Psoas muscle (tissue), 8 donors: ENCODE measurements around the gene KIAA0825. TPM values are rescaled to one million over a fixed set of nuclear protein-coding genes. Genes with fewer than 3 reads are reported as not detected.

Experiments used
- ATAC-seq, 4 donors: fragments of 200-7000 bp; cut with Tn5 transposase; one replicate each; pipeline ENCODE4 v1.9.1; 2020; ENCODE audit warnings: moderate library complexity in 3 of 4, mild to moderate bottlenecking in 2 of 4
- DNase-seq, 2 donors: peaks; one replicate each; pipeline ENCODE4 v3.0.0-alpha.2; 2020
- H3K27ac ChIP-seq: fragments of 200-600 bp; one replicate; pipeline ENCODE4 v1.8.0; 2022
- H3K27me3 ChIP-seq, 3 donors: fragments of 200-600 bp in 1 of 3; one replicate each; pipeline versions ENCODE4 v1.6.1 to v1.8.0; 2013 to 2022; ENCODE audit warnings: low read length in 2 of 3, mild to moderate bottlenecking in 2 of 3, moderate library complexity in 1 of 3; ENCODE audit not compliant: insufficient read depth in 3 of 3
- H3K36me3 ChIP-seq, 2 donors: fragments of 200-600 bp in 1 of 2; one replicate each; pipeline versions ENCODE4 v1.6.1 to v1.8.0; 2013 to 2022; ENCODE audit warnings: low read depth in 1 of 2, mild to moderate bottlenecking in 1 of 2, moderate library complexity in 1 of 2; ENCODE audit not compliant: insufficient read depth in 1 of 2
- H3K4me1 ChIP-seq: fragments of 200-600 bp; one replicate; pipeline ENCODE4 v1.8.0; 2022
- H3K4me3 ChIP-seq: fragments of 200-600 bp; one replicate; pipeline ENCODE4 v1.8.0; 2022; ENCODE audit warnings: mild to moderate bottlenecking
- H3K9me3 ChIP-seq: fragments of 200-600 bp; one replicate; pipeline ENCODE4 v1.8.0; 2022
- WGBS, 3 donors: extraction: QIAGEN DNeasy Blood & Tissue Kit; methylation state at CpG; one replicate each; pipeline versions ENCODE4 v1.1.6 to v1.1.7; 2013; 5-methylcytosine and 5-hydroxymethylcytosine counted together
- intact Hi-C, 2 donors: fragments of 100-400 bp; cut with DNase I; formaldehyde crosslinking; loops; one replicate each; pipeline versions ENCODE4 v1.11.0 to v1.14.2; 2022
- polyA plus RNA-seq, 3 donors: library from polyadenylated mRNA; stranded (reverse); fragments of 200-250 nt; gene quantifications; one replicate each; pipeline ENCODE4 v1.2.3, GENCODE V29; 2013
- total RNA-seq, 4 donors: library from RNA; stranded (reverse); fragmentation: NEBNext Ultra II Directional in 2 of 4; extraction: Animal tissue kit (Norgen Biotek cat#: 25700) in 2 of 4; gene quantifications; one replicate each; pipeline versions ENCODE4 v1.2.1 to v1.2.4, GENCODE V29; 2021 to 2023
- TF ChIP-seq, protein P1 (sequence below): fragments of 200-600 bp; IDR thresholded peaks from one replicate; pipeline ENCODE4 v1.8.0; 2022; ENCODE audit warnings: antibody characterized with exemption
- donor health status: healthy with polysubstance abuse.
- donor health status: DM: no; HTN: no; CAD: no; lungs with moderate emphysema.
- donor health status: Bipolar disorder and iron deficiency.
- donor health status: healthy.
- donor health status: DM: yes; HTN: yes; CAD: no.
- donor health status: DM: no; HTN: no; CAD: no.
- donor health status: DM: no; HTN: no; CAD: no.
- donor health status: DM: yes; HTN: yes; CAD: no.

Gene KIAA0825
- total and polyA plus RNA-seq, 7 donors, result 0.41 to 1.5 (median 1.1) TPM

- WGBS, 3 donors, result 0 to 55% (median 0%) methylated on average over 1 of the region's 1 CpG
- TF ChIP-seq, protein P1, sequence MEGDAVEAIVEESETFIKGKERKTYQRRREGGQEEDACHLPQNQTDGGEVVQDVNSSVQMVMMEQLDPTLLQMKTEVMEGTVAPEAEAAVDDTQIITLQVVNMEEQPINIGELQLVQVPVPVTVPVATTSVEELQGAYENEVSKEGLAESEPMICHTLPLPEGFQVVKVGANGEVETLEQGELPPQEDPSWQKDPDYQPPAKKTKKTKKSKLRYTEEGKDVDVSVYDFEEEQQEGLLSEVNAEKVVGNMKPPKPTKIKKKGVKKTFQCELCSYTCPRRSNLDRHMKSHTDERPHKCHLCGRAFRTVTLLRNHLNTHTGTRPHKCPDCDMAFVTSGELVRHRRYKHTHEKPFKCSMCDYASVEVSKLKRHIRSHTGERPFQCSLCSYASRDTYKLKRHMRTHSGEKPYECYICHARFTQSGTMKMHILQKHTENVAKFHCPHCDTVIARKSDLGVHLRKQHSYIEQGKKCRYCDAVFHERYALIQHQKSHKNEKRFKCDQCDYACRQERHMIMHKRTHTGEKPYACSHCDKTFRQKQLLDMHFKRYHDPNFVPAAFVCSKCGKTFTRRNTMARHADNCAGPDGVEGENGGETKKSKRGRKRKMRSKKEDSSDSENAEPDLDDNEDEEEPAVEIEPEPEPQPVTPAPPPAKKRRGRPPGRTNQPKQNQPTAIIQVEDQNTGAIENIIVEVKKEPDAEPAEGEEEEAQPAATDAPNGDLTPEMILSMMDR, result no peak
- intact Hi-C loops, result no loop called here
Observed at GRCh38 chr5:94212476-94212875, 405.9 kb downstream of the KIAA0825 start.

GRCh38 chr5:94209774-94210355, 408.5 kb downstream of the KIAA0825 start:
- Histone ChIP-seq H3K4me1 (no peaks in the 10 kb centered on the region), H3K36me3 (no peaks in the 10 kb centered on the region), H3K27ac (no peak overlapping the region), H3K27me3 (no peaks in the 10 kb centered on the region), H3K4me3 (no peak overlapping the region), H3K9me3 (no peaks in the 10 kb centered on the region)
- intact Hi-C loops, result no loop called here
- ATAC-seq, result no peak
- 67 to 73% (median 73%) methylated on average over 8 of the region's 8 CpGs for WGBS, 3 donors
- DNase-seq, result no peak
- TF ChIP-seq, protein P1, result no peak

More at GRCh38 chr5:94212476-94212875, 405.9 kb downstream of the KIAA0825 start:
- Histone ChIP-seq H3K4me1 (no peaks in the 10 kb centered on the region), H3K9me3 (no peaks in the 10 kb centered on the region), H3K27me3 (no peaks in the 10 kb centered on the region), H3K4me3 (no peak overlapping the region), H3K36me3 (no peaks in the 10 kb centered on the region), H3K27ac (no peak overlapping the region)
- DNase-seq (no peak), ATAC-seq (no peak)

- no peaks in the 10 kb centered on the region for H3K4me1 ChIP-seq
- TF ChIP-seq, protein P1, result no peak
- no peaks in the 10 kb centered on the region for H3K9me3 ChIP-seq
- intact Hi-C loops, result no loop called here
- ATAC-seq (no peak), DNase-seq (no peak)
- no peak overlapping the region for H3K27ac ChIP-seq
- H3K36me3 ChIP-seq, result no peaks in the 10 kb centered on the region
- H3K27me3 ChIP-seq, result no peaks in the 10 kb centered on the region
- WGBS, 3 donors, result 89 to 97% (median 91%) methylated on average over 3 of the region's 3 CpGs
- H3K4me3 ChIP-seq, result no peak overlapping the region
Observed at GRCh38 chr5:94209272-94209671, 409.1 kb downstream of the KIAA0825 start.

GRCh38 chr5:94199566-94199965, 418.8 kb downstream of the KIAA0825 start:
- DNase-seq, result no peak
- Histone ChIP-seq H3K36me3 (no peaks in the 10 kb centered on the region), H3K4me1 (no peaks in the 10 kb centered on the region), H3K27me3 (no peaks in the 10 kb centered on the region), H3K4me3 (no peak overlapping the region), H3K9me3 (no peaks in the 10 kb centered on the region), H3K27ac (no peak overlapping the region)
- TF ChIP-seq, protein P1, result no peak
- 95 to 97% (median 96%) methylated on average over 4 of the region's 4 CpGs for WGBS, 3 donors
- no peak for ATAC-seq
- intact Hi-C loops, result no loop called here

GRCh38 chr5:94197970-94198369, 420.4 kb downstream of the KIAA0825 start:
- ATAC-seq, result no peak
- intact Hi-C loops, result no loop called here
- Histone ChIP-seq H3K36me3 (no peaks in the 10 kb centered on the region), H3K27ac (no peak overlapping the region), H3K4me1 (no peaks in the 10 kb centered on the region), H3K27me3 (no peaks in the 10 kb centered on the region), H3K9me3 (no peaks in the 10 kb centered on the region), H3K4me3 (no peak overlapping the region)
- 77 to 83% (median 82%) methylated on average over 1 of the region's 1 CpG for WGBS, 3 donors
- TF ChIP-seq, protein P1, result no peak
- DNase-seq, result no peak
